ENCODE results near the gene UBA1. TPM values are rescaled to one million over a fixed set of nuclear protein-coding genes. Genes with fewer than 3 reads are reported as not detected.

The UBA1 gene
- total RNA-seq, 2 experiments from 2014 or later: 243 to 246 TPM

DNA sequence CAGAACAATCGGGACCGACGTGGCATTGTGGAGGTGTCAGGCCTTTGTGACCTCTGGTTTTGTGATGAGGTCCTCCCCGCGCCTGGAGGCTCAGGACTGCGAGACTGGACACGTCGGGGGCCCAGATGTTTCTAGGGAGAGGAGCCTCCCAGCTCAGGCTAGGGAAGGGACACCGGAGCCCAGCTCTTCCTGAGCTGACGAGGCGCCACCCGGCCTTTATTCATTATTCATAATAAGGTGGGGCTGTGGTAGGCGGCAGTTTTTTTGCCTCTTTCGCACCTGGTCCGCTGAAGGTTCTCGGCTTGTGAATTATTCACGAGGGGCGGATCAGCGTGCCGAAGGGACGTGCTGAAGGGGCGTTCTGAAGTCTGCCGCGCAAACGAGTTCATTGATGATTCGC lies 2.3 kb upstream of the UBA1 start:
- ChIA-PET CTCF (interaction anchor here (0.9 to 1.6 kb wide), 4 partner anchors 46 to 332 kb away, joined by 3 to 6 read pairs (median 4); partner anchors contain the start of gene RBM10), POLR2A (interaction anchor here (0.7 to 2.4 kb wide), 9 partner anchors 9 to 332 kb away, joined by 3 to 10 read pairs (median 5); partner anchors contain the start of gene USP11)
- peak overlapping the region; percentile 91 for H3K4me3 Mint-ChIP-seq
- peaks cover 31% of the 10 kb centered on the region for H3K36me3 Mint-ChIP-seq (ENCODE audit: low read depth)
- no peaks in the 10 kb centered on the region for H3K9me3 Mint-ChIP-seq
- peak overlapping the region; percentile 95 for H3K27ac Mint-ChIP-seq
- DNase-seq (peak; percentile 73), ATAC-seq (peak; percentile 13)
- peaks cover 41% of the 10 kb centered on the region for H3K4me1 Mint-ChIP-seq (ENCODE audit: low read depth)
- intact Hi-C loops (cut with micrococcal nuclease): loop anchor here (5.0 kb wide), 1 partner anchor 331 kb away; no protein-coding TSS in a partner anchor
- H3K27me3 Mint-ChIP-seq: no peaks in the 10 kb centered on the region
- TF ChIP-seq CTCF (IDR thresholded peaks at IDR 0.05): no peak

- ChIA-PET POLR2A (interaction anchor here (1.1 to 2.4 kb wide), 5 partner anchors 9 to 332 kb away, joined by 4 to 10 read pairs (median 7); no protein-coding TSS in a partner anchor), CTCF (interaction anchor here (1.0 to 1.4 kb wide), 2 partner anchors 193 to 331 kb away, joined by 3 to 6 read pairs; no protein-coding TSS in a partner anchor)
- intact Hi-C loops (cut with micrococcal nuclease): loop anchor here (2.0 to 5.0 kb wide), 2 partner anchors 41 to 330 kb away; partner anchors contain the start of gene USP11
- ATAC-seq (no peak), DNase-seq (no peak)
- H3K27ac Mint-ChIP-seq: peak overlapping the region; percentile 95
- no peaks in the 10 kb centered on the region for H3K27me3 Mint-ChIP-seq
- H3K4me3 Mint-ChIP-seq: peak overlapping the region; percentile 91
- H3K36me3 Mint-ChIP-seq (ENCODE audit: low read depth): peaks cover 36% of the 10 kb centered on the region
- H3K4me1 Mint-ChIP-seq (ENCODE audit: low read depth): peaks cover 46% of the 10 kb centered on the region
- H3K9me3 Mint-ChIP-seq: no peaks in the 10 kb centered on the region
- no peak for TF ChIP-seq CTCF (IDR thresholded peaks at IDR 0.05)
These were observed 1.7 kb upstream of the UBA1 start for GRCh38 chrX:47191806-47192401.

GRCh38 chrX:47194194-47194787 lies 662 bp downstream of the UBA1 start:
- DNase-seq (no peak), ATAC-seq (no peak)
- Mint-ChIP-seq H3K4me1 (ENCODE audit: low read depth) (peaks cover 39% of the 10 kb centered on the region), H3K27me3 (no peaks in the 10 kb centered on the region), H3K36me3 (ENCODE audit: low read depth) (peaks cover 53% of the 10 kb centered on the region), H3K9me3 (no peaks in the 10 kb centered on the region), H3K4me3 (peak overlapping the region; percentile 87), H3K27ac (peak overlapping the region; percentile 94)
- TF ChIP-seq CTCF (IDR thresholded peaks at IDR 0.05): no peak
- POLR2A ChIA-PET: interaction anchor here (0.9 kb wide), 1 partner anchor 190 kb away, joined by 3 read pairs; no protein-coding TSS in a partner anchor
- intact Hi-C loops (cut with micrococcal nuclease): loop anchor here (5.0 kb wide), 1 partner anchor 328 kb away; no protein-coding TSS in a partner anchor
- CTCF ChIA-PET: interaction anchor here (1.4 kb wide), 1 partner anchor 330 kb away, joined by 4 read pairs; no protein-coding TSS in a partner anchor

DNA sequence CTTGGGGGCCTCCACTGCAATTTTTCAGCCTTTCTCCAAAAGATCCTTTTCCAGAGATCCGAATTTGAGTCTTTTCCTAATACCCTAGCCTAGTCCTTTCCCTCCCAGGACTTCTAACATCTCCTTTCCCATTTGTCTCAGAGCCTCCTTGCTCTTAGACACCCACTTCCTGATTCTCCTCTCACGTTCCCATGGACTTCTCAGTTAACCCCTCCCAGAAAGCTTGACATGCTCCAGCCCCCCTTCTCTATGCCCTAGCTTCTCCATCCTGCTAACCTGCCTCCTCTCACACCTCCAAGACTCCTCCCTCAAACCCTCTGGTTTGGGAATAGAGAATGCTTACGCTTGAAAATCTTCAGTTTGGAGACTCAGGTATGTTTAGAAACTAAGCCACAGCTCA lies 2.5 kb downstream of the UBA1 start:
- no peak for ATAC-seq
- peaks cover 61% of the 10 kb centered on the region for H3K36me3 Mint-ChIP-seq (ENCODE audit: low read depth)

More for the DNA sequence above, 2.5 kb downstream of the UBA1 start:
- H3K27ac Mint-ChIP-seq: peak overlapping the region; percentile 84
- H3K27me3 Mint-ChIP-seq: no peaks in the 10 kb centered on the region
- no peaks in the 10 kb centered on the region for H3K9me3 Mint-ChIP-seq
- peak overlapping the region; percentile 87 for H3K4me3 Mint-ChIP-seq
- CTCF ChIA-PET: interaction anchor here (0.8 to 1.6 kb wide), 3 partner anchors 116 to 327 kb away, joined by 3 to 8 read pairs (median 3); no protein-coding TSS in a partner anchor
- POLR2A ChIA-PET: interaction anchor here (0.7 to 1.4 kb wide), 2 partner anchors 8 to 22 kb away, joined by 4 read pairs; no protein-coding TSS in a partner anchor
- peaks cover 36% of the 10 kb centered on the region for H3K4me1 Mint-ChIP-seq (ENCODE audit: low read depth)
- no peak for TF ChIP-seq CTCF (IDR thresholded peaks at IDR 0.05)
- intact Hi-C loops (cut with micrococcal nuclease): no loop called here
- no peak for DNase-seq
